Thyroid gland (tissue), 4 donors: ENCODE results near the gene CSK.

ENCODE experiments used
- POLR2A ChIP-seq, 2 donors: fragments of 450-650 bp; IDR thresholded peaks; one replicate each; pipeline ENCODE4 v1.6.1; 2017; ENCODE audit warnings: antibody characterized with exemption in 2 of 2, mild to moderate bottlenecking in 2 of 2, moderate library complexity in 1 of 2
- TF ChIP-seq, protein P1 (sequence below), 6 experiments: fragments of 200-600 bp in 3 of 6; fragments of 450-650 bp in 3 of 6; sonication (generic) in 3 of 6; IDR thresholded peaks; one replicate each; pipeline ENCODE4 v1.5.1; 2016 to 2019; ENCODE audit warnings: antibody characterized with exemption in 6 of 6, mild to moderate bottlenecking in 2 of 6, inconsistent platforms in 1 of 6, moderate library complexity in 1 of 6

DNA sequence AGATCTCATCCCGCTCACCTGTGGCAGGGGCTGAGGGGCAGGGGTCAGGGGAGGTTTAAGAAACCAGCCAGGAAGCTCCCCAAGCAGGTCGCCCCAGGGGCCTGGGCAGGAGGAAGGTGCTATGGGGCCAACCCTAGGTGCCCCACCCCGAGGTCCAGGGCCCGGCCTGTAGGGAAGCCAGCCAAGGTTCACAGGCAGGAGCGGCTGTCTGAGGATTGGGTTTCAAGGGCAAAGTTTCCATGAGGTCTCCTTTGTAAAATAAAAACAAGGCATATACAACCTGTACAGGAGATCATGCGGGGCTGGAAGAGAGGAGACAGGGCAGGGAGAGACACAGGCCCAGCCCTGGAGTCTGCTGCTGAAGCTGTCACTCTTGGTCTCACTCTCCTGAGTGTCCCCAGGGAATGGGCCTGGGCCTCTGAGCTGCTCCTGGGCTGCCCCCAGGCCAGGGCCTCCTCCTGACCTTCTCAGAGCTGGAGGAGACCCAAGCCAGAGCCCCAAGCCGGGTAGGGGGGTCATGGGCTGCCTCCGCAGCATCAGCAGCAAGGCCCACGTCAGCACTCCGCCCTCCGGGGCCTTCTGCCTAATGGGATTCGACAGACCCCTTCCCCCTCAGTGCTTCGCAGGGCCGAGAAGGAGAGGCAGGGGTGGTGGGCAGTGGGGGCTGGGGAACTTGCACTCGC, 50.1 kb downstream of the CSK start:
- TF ChIP-seq, protein P1, sequence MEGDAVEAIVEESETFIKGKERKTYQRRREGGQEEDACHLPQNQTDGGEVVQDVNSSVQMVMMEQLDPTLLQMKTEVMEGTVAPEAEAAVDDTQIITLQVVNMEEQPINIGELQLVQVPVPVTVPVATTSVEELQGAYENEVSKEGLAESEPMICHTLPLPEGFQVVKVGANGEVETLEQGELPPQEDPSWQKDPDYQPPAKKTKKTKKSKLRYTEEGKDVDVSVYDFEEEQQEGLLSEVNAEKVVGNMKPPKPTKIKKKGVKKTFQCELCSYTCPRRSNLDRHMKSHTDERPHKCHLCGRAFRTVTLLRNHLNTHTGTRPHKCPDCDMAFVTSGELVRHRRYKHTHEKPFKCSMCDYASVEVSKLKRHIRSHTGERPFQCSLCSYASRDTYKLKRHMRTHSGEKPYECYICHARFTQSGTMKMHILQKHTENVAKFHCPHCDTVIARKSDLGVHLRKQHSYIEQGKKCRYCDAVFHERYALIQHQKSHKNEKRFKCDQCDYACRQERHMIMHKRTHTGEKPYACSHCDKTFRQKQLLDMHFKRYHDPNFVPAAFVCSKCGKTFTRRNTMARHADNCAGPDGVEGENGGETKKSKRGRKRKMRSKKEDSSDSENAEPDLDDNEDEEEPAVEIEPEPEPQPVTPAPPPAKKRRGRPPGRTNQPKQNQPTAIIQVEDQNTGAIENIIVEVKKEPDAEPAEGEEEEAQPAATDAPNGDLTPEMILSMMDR (IDR thresholded peaks at IDR 0.05) = no peak
- no peak for TF ChIP-seq POLR2A (IDR thresholded peaks at IDR 0.05)
